Measurements from ENCODE around the gene NIPAL4. TPM values are rescaled to one million over a fixed set of nuclear protein-coding genes. Genes with fewer than 3 reads are reported as not detected.

The NIPAL4 gene
- total RNA-seq, 4 donors from 2014 or later, result 1.5 TPM; not detected in 3

DNA sequence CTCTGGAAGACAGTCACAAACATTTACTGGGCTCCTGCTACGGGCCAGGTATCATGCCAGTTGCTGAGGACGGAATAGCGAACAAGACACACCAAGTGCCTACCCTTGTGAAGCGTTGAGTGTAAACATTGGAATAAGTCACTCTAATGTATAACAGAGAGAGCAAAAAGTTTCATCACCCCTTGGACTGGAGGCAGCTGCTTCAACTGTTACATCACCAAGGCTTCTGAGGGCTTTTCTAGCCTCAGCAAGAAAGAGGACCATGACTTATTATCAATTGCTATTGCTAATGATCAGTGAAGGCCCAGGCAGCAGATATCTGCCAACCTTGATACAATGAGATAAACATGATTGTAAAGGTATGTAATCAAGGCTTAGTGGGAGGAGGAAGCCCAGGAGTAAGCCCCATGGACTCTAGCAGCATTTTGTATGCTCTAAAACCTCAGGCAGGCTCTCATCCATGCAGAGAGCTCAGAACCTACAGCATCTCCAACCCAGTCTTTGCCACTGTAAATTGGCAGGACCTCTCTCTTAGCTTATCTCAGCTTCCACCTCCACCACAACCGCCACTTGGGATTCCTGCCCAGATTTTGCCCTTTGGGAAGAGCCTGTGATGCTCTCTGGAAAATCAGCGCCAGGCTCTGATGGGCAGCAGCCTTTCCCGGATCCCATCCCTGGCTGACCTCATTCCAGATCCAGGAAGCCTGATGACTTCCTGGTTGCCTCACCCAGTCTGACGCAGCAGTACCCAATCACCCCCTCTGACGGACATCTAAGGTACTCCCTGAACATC, 61.1 kb downstream of the NIPAL4 start:
- DNase-seq (no peak), ATAC-seq (no peak)
- in situ Hi-C loops (cut with MboI; ENCODE audit: low sequenced_read_pairs in 4 of 4) (no loop called here), intact Hi-C loops (cut with DNase I; ENCODE audit: low total_unique reads) (no loop called here)
- H3K9me3 ChIP-seq, result no peaks in the 10 kb centered on the region
- no peaks in the 10 kb centered on the region for H3K36me3 ChIP-seq
- H3K4me1 ChIP-seq, result peaks cover 3 to 12% of the 10 kb centered on the region in 2 donors
- TF ChIP-seq POLR2A (IDR thresholded peaks at IDR 0.05), result no peak
- TF ChIP-seq, protein P1, sequence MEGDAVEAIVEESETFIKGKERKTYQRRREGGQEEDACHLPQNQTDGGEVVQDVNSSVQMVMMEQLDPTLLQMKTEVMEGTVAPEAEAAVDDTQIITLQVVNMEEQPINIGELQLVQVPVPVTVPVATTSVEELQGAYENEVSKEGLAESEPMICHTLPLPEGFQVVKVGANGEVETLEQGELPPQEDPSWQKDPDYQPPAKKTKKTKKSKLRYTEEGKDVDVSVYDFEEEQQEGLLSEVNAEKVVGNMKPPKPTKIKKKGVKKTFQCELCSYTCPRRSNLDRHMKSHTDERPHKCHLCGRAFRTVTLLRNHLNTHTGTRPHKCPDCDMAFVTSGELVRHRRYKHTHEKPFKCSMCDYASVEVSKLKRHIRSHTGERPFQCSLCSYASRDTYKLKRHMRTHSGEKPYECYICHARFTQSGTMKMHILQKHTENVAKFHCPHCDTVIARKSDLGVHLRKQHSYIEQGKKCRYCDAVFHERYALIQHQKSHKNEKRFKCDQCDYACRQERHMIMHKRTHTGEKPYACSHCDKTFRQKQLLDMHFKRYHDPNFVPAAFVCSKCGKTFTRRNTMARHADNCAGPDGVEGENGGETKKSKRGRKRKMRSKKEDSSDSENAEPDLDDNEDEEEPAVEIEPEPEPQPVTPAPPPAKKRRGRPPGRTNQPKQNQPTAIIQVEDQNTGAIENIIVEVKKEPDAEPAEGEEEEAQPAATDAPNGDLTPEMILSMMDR (IDR thresholded peaks at IDR 0.05 in 4 of 5, conservative IDR thresholded peaks at IDR 0.05 in 1 of 5), result no peak
- no peaks in the 10 kb centered on the region for H3K27me3 ChIP-seq
- no peak overlapping the region for H3K27ac ChIP-seq
- H3K4me3 ChIP-seq, result no peak overlapping the region

DNA sequence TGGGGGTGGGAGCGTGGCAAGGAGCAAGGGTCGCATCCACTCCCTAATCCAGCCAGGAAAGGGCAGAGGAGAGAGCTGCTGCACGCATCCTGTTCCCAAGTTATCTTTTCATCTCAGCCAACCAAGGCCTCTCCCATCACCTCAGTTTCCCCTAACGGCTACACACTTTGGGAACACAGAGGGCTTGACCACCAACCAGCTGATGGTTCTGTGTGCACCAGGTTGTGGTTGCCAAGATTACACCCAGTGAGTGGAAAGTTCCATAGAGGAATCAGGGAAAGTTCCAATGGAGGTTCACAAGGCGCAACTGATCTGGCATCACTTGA, 61.7 kb downstream of the NIPAL4 start:
- H3K27ac ChIP-seq, result no peak overlapping the region
- intact Hi-C loops (cut with DNase I; ENCODE audit: low total_unique reads), result no loop called here

DNA sequence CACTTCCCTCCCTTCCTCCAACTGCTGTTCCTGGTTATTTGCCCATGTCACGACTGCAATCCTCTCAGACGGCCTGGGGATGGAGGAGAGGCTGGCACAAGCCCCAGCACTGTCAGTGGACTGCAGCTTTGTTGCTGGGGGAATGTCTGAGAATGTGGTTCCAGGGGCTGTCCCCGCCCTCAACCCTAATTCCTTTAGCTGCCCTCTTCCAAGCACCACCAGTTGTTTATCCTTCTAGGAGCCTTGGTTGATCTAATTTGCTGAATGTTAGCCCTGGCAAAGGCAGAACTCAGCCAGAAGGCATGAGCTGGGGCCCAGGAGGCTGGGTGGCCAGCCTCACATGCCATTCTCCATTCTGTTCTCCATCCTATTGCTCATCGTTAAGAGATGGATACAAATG, 64.0 kb downstream of the NIPAL4 start:
- no peaks in the 10 kb centered on the region for H3K9me3 ChIP-seq
- no peaks in the 10 kb centered on the region for H3K27me3 ChIP-seq
- H3K36me3 ChIP-seq, result no peaks in the 10 kb centered on the region
- peaks cover 0 to 6% of the 10 kb centered on the region in 2 donors for H3K4me1 ChIP-seq
- DNase-seq (no peak), ATAC-seq (no peak)
- intact Hi-C loops (cut with DNase I; ENCODE audit: low total_unique reads) (no loop called here), in situ Hi-C loops (cut with MboI; ENCODE audit: low sequenced_read_pairs in 4 of 4) (no loop called here)
- TF ChIP-seq, protein P1 (IDR thresholded peaks at IDR 0.05 in 4 of 5, conservative IDR thresholded peaks at IDR 0.05 in 1 of 5), result no peak
- no peak for TF ChIP-seq POLR2A (IDR thresholded peaks at IDR 0.05)
- no peak overlapping the region for H3K27ac ChIP-seq
- no peak overlapping the region for H3K4me3 ChIP-seq

More for the DNA sequence above, 61.7 kb downstream of the NIPAL4 start:
- Histone ChIP-seq H3K9me3 (no peaks in the 10 kb centered on the region), H3K27me3 (no peaks in the 10 kb centered on the region), H3K4me1 (peaks cover 3 to 6% of the 10 kb centered on the region in 2 donors), H3K36me3 (no peaks in the 10 kb centered on the region), H3K4me3 (no peak overlapping the region)
- no peak for DNase-seq
- ATAC-seq, result no peak
- in situ Hi-C loops (cut with MboI; ENCODE audit: low sequenced_read_pairs in 4 of 4), result no loop called here
- TF ChIP-seq POLR2A (IDR thresholded peaks at IDR 0.05), result no peak
- TF ChIP-seq, protein P1 (IDR thresholded peaks at IDR 0.05 in 4 of 5, conservative IDR thresholded peaks at IDR 0.05 in 1 of 5), result no peak

Other genes with a start within 250 kb of the NIPAL4 start
- gene CYFIP2, start 194.1 kb upstream of the NIPAL4 start, total RNA-seq, result 10 to 100 TPM in 2 of 4 donors, 1 to 10 TPM in 2; 5.9 to 15.5 (median 10.7) TPM
- gene ADAM19, start 115.6 kb downstream of the NIPAL4 start, total RNA-seq, result under 1 TPM; 0.39 to 0.97 (median 0.76) TPM
- not detected for gene SOX30, start 192.2 kb downstream of the NIPAL4 start, total RNA-seq
- gene C5orf52, start 211.3 kb downstream of the NIPAL4 start, total RNA-seq, result not detected